Stimulated activated CD4-positive, alpha-beta T cell treated with anti-CD3 and anti-CD28 coated beads, Interleukin-15, amount 100 ng/mL, for 1 hour (primary cell): ENCODE data around the gene SHC2.
"Not testable (repeated sequence)": the region's sequence is repeated elsewhere in the genome, so short reads cannot be mapped to it uniquely, and the experiment has no call there.

Experiments
- DNase-seq, 2 donors: peaks; one replicate each; pipeline ENCODE4 v3.0.0-alpha.2; 2020; ENCODE audit warnings: low read depth in 1 of 2, low spot score in 1 of 2

Gene SHC2

DNA sequence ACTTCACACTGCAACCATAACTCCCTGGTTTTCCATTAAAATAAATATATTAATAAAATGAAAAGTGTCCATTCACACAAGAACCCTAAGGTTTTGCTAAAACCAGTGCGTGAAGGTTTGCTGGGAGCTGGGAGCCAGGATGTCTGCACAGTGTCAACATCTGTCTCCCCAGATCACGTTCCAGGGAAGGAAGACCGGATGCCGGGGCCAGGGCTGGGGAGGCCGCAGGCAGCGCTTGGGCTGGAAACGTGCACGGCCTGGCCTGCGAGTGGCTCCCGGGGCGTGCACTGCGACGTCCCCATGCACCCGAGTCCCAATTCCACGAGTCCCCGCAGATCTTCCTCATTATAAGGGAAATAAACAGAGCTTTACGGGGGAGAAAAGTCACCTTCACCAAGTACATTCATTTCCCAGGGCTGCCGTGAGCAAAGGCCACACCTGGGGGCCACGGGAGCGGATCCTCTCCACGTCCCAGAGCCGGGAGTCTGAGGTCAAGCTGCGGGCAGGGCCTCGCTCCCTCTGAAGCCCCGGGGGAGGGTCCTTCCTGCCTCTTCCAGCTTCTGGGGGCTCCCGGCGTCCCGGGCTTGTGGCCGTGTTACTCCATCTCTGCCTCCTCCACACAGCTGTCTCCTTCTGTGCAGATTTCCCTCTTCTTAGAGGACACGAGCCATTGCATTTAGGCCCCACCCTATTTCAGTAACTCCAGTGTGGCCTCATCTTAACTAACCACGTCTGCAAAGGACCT is 12.8 kb downstream of the SHC2 start:
- DNase-seq: no peak

DNA sequence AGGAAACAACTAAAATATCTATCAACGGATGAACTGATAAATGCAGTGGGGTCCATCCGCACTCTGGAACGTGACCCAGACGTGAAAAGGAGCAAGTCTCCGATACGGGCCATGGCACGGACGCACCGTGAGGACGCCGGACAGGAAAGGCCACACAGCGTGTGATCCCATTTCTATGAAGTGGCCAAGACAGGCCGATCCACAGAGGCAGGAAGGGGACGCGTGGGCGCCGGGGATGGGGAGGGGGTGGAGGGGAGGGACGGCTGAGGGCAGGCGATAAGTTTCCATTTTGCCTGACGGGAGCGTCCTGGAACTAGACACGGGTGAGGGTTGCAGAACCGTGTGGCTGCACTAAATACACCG is 13.8 kb downstream of the SHC2 start:
- DNase-seq: no peak

- DNase-seq: no peak
Measured at GRCh38 chr19:444677-445210, 16.1 kb downstream of the SHC2 start.

DNA sequence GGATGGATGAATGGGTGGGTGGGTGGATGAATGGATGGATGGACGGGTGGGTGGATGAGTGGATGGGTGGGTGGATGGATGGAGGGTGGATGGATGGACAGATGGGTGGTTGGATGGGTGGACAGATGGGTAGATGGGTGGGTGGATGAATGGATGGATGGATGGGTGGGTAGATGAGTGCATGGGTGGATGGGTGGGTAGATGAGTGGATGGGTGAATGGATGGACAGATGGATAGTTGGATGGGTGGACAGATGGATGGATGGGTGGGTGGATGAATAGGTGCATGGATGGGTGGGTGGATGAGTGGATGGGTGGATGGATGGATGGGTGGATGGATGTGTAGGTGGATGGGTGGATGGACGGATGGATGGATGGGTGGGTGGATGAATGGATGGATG is 17.8 kb downstream of the SHC2 start:
- DNase-seq: no peak

GRCh38 chr19:442085-442484 is 18.7 kb downstream of the SHC2 start:
- no peak for DNase-seq

DNA sequence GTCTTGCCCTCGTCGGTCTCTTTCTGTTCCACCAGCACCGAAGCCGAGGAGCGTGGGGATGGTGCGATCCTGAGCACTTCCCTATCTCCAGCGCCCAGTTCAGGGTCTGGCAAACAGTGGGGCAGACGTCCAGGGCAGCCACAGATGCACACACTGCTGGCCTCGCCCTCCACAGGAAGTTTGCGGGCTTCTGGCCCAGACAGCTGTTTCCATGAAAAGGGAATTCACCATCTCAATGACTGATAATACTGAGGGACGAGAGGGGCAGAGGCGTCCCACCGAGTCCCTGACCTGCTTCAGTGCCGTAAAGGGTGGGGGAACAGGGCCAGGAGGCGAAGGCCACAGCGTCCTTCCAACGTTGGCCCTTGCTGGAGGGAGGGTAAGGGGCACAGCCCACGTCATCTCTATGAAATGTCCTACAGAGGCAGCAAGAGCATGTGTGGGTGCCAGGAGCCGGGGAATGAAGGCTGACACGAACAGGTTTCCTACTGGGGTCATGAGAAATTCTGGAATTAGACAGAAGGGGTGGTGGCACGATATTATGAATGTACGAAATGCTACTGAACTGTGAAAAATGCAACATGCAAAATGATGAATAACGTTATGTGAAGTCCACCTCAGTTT is 19.5 kb downstream of the SHC2 start:
- no peak for DNase-seq

- no peak for DNase-seq
Measured at GRCh38 chr19:440391-441212, 20.2 kb downstream of the SHC2 start.

DNA sequence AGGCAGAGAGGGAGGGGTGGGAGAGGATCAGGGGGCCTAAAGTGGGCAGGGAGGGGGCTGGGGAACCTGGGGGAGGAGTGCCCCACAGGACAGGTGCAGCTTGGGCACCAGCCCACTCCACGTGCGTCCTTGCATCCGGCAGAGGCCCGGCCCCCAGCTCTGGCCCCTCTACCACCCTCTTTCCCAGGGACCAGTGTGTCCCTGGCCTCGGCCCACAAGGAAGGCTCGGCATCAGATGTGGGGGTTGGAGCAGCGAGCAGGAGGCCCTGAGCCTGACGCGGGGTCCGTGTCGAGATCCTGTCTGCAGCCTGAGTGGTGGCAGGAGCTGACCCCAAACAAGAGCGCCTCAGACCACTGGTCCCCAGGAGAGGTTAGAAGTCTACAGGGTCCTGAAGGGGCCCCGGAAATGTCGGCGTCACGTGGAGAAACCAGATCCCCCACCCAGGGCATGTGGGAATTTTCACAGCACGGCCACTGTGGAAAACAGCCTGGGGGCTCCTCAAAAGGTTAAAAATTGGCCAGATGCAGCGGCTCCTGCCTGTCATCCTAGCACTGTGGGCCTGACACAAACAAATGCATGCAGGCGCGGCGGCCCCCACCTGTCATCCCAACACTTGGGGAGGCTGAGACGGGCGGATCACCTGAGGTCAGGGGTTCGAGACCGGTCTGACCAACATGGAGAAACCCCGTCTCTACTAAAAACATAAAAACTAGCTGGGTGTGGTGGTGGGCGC is 21.5 kb downstream of the SHC2 start:
- no peak for DNase-seq

DNA sequence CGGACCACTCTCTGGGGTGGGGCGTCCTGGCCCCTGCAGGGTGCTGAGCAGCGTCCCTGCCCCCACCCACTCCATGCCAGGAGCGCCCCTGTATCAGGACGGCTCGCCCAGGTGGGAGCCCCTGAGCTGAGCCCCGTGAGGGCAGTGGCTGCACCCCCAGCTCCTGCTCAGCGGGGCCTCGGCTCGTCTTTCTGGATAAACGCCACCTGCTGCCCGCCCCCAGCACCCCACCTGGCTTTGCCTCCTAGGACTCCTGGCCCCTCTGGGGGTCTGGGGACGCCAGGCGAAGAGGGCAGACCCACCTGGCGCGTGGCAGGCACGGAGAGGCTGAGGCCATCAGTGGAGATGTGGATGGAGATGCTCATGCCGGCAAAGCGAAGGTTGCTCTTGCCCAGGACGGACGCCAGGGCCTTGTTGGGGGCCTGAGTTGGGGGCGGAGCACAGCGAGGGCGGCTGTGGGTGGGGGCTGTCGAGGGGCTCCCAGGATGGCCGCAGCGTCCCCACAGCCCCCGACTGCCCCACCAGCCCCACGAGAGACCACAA is 22.3 kb downstream of the SHC2 start:
- DNase-seq: no peak

DNA sequence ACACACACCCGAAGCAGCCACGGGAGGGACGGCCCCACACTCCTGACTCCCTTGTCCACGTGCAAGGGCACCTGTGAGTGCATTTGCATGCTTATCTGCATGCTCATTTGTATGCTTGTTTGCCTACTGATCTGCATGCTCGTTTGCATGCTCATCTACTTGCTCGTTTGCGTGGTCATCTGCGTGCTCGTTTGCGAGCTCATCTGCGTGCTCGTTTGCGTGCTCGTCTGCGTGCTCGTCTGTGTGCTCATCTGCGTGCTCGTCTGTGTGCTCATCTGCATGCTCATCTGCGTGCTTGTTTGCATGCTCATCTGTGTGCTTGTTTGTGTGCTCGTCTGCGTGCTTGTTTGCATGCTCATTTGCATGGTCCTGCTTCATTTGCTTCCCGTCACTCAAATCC is 23.8 kb downstream of the SHC2 start:
- no peak for DNase-seq

DNA sequence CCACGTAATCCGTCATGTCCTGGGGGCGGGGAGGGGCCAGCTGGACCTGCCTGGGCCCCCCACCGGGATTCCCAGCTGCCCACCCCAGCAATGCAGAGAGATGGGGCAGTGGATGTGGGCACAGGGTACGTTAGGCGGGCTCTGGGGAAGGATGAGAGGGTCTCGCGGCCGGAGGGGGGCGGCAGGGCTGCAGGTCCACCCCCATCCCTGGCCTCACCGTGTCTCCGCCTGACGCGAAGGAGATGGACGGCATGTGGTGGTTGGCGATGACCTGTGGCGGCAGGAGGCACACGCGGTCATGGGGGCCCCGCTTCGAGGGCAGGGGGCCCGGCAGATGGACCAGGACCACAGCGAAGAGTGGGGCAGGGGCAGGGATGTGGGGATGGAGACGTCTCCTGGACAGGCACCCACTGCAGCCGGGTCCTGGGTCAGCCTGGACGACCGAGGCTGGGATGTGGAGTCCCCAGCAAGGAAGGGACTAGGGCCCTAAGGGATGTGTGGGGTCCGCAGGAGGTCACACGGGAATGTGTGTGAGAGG is 24.4 kb downstream of the SHC2 start:
- DNase-seq: no peak

GRCh38 chr19:435707-436412 is 25.0 kb downstream of the SHC2 start:
- no peak for DNase-seq

DNA sequence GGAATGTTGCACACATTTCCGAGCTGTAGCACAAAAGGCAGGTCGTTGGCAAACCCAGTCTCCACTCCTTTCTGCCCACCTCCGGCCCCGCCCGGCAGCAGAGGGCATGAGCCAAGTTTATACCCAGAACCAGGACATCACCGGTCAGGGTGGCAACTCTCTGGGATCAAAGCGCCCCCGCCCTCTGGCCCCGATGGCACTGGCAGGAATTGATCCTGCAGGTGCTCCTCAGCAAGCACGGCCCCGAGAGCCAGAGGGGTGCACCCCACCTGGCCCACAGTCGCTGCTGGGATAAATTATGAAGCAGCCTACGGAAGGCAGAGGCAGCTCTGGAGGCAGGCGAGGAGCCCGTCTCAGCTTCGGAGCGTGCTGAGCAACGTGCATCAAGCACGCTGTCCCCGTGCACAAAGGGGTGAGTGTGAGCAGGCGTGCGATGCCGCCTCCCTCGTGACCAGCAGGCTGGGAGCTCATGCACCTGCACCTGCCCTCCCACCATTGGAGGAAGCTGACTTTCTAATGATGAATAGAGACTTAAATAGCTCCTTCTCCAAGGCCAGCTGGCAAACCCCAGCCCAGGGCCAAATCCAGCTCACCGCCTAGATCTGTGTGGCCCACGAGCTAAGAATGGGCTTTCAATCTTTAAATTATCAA is 25.7 kb downstream of the SHC2 start:
- DNase-seq: no peak

DNA sequence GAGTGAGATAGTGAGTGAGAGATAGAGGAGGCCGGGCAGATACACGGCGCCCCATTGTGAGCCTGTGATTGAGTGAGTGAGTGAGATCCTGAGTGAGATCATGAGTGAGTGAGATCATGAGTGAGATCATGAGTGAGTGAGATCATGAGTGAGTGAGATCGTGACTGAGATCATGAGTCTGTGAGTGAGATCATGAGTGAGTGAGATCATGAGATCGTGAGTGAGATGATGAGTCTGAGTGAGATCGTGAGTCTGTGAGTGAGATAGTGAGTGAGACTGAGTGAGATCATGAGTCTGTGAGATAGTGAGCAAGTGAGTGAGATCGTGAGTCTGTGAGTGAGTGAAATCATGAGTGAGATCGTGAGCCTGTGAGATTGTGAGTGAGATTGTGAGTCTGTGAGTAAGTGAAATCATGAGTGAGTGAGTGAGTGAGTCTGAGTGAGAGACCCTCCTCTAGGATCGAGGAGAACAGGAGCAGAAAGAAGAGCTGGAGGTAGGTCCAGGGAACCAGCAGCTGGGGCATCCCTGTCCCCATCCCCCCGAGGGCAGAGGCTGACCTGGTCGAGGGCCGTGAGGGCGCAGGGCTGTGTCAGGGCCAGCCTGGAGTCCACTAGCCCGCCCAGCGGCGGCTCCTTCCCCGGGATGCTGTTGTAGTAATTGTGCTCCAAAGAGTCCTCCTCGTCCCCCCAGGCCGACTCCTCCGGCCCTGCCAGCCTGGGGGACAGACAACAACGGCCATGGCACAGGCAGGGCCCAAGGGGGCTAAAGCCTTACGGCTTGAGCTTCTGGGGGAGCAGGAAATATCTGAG is 26.5 kb downstream of the SHC2 start:
- no peak for DNase-seq

DNA sequence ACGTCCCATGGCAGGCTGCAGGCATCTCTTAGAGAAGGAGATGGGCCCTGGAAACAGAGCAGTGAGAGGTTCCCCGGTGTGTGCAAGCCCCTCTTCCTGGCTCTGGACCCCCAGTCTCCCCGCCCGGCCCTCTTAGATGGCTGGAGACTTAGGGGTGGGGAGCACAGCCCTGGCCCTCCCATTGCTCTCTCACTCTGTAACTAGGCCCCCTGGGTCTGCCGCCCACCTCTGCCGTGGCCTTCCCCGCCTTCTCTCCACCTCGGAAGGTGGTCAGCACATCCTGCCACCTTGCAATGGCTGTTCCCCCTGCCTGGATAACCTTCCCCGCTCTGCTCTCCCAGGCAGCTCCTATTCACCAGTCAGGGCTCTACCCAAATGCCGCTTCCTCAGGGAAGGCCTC is 30.1 kb downstream of the SHC2 start:
- no peak for DNase-seq

GRCh38 chr19:428149-428548 is 32.7 kb downstream of the SHC2 start:
- DNase-seq: no peak

GRCh38 chr19:427675-428074 is 33.2 kb downstream of the SHC2 start:
- DNase-seq: not testable (repeated sequence)

- no peak for DNase-seq
Measured at GRCh38 chr19:426725-427445, 33.9 kb downstream of the SHC2 start.
